Endometrium (tissue), 2 donors: ENCODE data around the gene DHX35.
"Not testable (repeated sequence)": the region's sequence is repeated elsewhere in the genome, so short reads cannot be mapped to it uniquely, and the experiment has no call there.

Source experiments
- FAIRE-seq: peaks from 2 replicates; lab custom pipeline; 2012; peaks lifted over from hg19 to GRCh38; lab: Jason Lieb, UNC
- donor health status: control.
- donor health status: control.

Gene DHX35

DNA sequence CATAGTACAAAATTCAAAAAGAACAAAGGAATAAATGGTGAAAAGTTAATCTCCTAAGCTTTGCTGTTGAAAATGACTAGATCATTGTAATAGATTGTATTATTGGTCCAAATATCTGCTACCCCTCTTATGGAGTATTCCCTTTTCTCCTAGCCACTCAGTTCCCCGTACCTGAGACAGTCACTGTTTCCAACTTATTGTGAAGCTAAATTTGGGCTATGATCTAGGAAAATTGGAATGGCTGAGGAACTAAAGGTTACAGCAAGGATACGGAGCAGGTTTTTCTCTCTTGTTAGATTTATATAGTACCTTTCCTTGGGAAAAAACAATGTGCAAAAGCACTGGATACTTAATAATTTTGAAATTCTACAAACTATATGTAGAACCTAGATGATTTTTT is 17.3 kb downstream of the DHX35 start:
- no peak for FAIRE-seq

DNA sequence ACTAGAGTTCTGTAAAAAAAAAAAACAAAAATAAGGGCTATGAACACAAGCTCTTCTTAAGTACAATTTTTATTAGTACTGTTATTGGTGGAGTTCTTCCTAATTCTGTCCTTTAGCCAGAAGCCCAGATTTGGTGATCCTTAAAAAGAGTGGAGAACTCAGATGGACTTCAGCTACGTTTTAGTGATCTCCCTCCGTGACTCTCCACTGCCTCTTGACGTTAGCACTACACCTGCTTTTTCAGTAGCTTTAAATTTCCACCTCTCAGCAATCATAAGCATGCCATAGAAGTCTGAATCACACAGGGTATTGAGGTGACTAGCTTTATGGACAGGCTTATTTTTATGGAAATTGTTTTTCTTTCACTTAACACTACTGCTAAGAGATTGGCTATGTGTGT is 17.7 kb downstream of the DHX35 start:
- FAIRE-seq, result no peak

- FAIRE-seq, result no peak
These were observed 20.1 kb downstream of the DHX35 start for GRCh38 chr20:38982291-38982690.

DNA sequence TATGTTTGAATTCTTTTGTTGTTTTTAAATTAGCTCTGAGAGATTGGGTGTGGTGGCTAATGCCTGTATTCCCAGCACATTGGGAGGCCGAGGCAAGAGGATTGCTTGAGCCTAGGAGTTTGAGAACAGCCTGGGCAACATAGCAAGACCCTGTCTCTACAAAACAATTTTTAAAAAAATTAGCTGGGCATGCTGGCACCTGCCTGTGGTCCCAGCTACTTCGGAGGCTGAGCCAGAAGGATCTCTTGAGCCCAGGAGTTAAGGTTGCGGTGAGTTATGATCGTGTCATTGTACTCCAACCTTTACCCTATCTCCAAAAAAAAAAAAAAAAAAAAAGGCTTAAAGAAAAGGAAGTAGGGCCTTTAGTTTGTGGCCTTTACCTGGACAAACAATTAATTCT is 22.9 kb downstream of the DHX35 start:
- FAIRE-seq, result no peak

DNA sequence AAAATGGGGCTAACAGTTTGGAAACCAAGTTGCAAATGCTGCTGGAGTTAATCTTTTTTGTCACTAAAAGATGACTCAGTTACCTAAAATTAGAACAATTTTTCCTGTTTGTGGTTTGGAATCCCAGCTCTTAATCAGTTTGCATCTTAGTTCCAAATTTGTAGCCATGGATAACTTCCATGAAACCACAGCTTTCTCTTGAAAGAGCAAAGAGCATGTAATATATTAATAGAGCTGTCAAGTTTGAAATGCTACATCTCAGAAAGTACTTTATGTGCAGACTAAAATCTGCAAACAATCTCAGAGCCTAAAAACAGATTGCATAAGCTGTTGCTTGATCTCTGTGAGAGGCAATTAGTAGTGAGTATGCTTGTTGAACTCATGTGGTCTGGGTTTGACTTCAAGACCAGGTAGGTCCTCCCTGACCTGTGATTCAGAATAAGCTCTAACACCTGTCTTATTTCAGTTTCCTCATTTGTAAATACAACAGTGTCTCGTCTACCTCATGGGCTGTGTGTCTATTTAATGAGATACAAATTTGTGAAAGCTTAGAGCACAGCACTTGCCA is 23.5 kb downstream of the DHX35 start:
- FAIRE-seq, result no peak

DNA sequence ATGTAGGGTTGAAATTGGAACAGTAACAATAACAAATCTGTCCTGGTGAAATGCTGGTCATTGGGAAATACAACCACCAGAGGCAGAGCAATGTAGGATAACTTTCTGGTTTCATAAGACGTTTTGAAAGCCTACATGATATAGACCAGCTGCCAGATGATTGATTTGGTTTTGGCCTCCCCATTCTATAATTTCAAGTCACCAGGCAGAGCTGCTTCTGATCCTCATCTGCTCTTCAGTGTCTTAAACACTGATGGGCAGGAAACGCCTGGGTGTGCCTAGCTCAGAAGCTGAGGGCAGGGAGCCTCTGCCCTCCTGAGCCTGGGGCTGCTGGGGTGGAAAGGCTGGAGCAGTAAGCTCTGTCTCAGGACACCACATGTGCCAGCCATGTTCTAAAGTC is 24.5 kb downstream of the DHX35 start:
- no peak for FAIRE-seq

DNA sequence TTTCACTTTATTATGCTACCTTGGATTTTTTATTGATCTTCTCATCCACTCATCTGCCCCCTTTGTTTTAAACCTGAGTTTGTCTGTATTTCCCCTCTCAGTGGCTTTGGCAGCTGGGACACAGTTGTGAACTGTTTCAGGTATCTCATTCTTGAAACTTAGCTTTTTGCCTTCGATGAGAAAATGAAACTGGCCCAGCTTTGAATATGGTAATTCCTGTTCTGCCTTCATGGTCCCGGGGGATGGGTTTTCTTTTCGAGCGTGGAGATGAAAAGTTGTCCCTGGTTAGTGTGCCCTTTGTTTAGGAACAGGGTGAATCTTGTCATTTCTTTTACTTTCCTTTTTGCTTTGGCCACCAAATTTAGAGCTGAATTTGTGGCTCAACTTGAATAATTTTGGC is 25.6 kb downstream of the DHX35 start:
- FAIRE-seq, result no peak

DNA sequence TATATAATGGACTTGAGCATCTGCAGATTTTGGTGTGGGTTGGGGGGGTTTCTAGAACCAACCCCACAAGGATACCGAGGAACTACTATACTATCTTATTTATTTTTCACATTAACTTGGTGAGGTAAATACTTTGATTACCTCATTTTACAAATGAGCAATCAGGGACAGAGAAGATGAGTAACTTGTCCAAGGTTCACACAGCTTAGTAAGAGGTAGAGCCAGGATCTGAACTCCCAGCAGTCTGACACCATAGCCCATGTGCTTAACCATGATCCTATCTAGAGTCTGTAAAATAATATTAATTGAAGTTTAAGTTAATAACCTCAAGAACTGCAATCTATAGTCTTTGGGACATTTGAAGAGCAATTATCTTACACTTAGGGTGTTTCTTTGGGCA is 28.6 kb downstream of the DHX35 start:
- no peak for FAIRE-seq

DNA sequence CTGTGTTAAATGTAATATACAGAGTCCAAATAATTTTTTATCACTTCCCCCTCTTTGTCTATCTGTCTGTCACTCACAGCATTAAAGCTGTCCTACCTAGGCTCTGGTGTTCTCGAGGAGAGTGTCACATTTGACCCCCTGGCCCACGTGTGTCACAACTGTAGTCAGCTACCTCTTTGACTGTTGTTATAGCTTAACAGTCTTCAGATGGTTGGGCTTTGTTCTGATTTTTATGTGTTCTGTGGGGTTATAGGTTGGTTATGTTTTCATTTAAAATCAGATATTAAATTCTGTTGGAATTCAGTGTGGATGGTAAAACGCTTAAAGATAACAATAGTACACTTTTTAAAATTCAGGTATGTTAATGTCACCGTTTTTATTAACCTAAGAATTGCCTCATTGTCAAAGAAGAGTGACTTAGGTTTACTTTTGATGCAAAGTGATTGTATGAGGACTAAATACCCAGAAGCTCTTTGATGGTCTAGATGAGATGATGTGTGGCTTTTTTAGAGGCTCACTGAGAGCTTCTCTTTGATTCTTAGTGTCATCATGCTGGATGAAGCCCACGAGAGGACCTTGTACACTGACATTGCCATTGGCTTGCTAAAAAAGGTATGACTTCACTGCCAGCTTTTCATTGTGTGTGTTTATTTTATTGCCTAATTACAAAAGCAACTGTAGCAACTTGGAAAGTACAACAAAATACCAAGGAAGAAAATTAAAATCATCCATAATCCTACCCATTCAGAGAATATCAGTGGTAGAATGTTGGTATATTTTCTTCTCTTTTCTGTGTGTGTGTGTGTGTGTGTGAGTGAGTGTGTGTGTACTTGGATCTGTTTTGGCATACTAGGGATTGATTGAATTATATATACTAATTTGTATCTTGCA is 29.9 kb downstream of the DHX35 start:
- no peak for FAIRE-seq

DNA sequence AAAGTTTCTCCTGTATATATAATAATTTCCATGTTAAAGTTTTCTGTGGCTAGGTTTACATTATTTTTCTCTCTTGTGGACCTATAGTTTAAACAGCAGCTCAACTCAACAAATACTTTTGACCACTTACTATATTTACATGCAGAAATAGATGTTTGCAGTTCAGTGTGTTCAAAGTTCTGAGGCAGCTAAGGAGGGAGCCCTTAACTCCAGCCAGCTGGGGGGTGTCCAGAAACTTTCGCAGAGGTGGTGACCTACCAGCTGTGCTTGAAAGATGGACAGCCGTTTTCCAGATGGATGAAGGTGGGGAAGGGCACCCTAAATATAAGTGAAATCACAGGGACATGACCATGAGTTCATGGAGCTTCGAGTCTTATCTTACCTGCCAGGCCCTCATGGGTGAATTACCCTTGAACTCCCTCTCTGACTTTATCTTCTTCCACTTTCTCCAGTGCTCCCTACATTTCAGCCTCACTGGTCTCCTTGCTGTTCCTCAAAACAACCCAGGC is 33.4 kb downstream of the DHX35 start:
- FAIRE-seq, result no peak

- not testable (repeated sequence) for FAIRE-seq
These were observed 34.7 kb downstream of the DHX35 start for GRCh38 chr20:38996866-38997265.

DNA sequence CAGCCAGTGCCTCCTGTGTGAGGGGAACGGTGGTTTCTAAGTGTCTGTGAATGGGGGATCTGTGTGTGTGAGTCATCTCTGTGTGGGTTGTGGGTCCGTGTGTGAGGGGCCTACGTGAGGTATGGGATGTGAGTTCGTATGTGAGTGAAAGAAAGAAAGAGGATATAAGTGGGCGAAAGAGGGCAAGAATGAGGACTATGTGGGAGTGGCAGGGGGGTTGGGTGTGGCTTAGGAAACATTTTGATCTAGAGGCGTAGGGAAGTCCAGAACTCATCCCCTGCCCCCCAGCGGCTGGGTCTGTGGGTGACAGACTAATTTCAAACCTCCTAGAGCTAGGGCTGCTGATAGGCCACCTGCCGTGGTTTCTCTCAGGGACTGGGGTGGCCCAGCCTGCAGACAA is 35.5 kb downstream of the DHX35 start:
- no peak for FAIRE-seq

- no peak for FAIRE-seq
These were observed 37.1 kb downstream of the DHX35 start for GRCh38 chr20:38999217-38999616.

- no peak for FAIRE-seq
These were observed 38.1 kb downstream of the DHX35 start for GRCh38 chr20:38999965-39000910.

GRCh38 chr20:39004508-39004907 is 42.4 kb downstream of the DHX35 start:
- FAIRE-seq, result no peak

DNA sequence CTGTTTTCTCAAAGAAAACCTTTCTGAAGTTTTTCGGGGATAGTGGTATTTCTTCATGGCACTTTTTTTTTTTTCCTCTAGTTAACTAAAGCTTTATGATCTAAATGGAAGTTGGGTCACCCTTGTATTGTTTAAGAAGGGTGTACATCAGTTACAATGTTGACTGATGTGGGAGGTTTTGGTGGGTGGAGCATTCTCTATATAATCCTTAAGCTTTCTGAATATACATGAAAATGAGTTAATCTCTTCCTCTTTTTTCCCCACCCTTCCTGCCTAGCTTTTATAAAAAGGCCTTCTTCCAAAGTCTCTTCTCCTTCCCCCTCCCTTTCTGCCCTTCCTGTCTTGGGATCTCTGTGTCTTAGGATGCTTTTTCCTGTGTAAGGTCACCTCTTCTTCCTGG is 47.2 kb downstream of the DHX35 start:
- FAIRE-seq, result no peak

DNA sequence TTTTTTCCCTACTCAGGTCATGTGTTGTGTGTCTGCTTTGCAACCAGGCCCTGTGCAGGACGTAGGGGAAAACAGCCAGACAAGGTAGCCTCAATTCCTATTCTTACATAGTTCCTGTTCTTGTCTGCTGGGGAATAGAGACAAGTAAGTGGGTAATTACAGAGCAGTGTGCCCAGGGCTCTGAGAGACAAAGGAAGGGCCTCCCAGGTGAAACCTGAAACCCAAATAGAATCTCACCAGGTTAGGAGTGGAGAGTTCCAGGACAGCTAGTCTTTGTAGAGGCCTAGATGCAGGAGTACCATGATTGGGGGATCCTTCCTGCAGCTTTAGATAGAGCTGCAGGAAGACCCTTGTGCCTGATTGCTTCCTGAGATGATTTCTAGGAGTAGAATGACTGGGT is 48.4 kb downstream of the DHX35 start:
- no peak for FAIRE-seq

DNA sequence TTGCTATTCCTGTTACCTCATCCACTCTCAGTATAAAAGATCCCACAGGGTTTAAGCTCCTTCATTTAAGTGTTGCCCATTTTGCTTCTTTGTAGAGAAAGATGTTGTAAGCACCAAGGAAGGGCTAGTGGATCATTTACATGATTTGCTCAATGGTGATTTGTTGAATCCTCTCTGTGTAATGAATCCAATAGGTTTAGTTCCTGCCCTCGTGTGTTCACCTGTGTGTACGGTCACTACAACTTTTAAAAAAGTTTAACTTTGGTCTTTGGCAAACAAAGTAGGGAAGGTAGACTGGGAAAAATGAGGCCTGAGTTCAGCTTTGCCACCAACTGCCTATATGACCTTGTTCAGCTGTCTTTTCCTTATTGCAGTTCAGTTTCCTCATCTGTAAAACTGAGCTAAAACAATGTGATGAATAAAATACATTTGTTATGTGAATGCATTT is 51.5 kb downstream of the DHX35 start:
- FAIRE-seq, result no peak

GRCh38 chr20:39016041-39016440 is 53.9 kb downstream of the DHX35 start:
- no peak for FAIRE-seq

DNA sequence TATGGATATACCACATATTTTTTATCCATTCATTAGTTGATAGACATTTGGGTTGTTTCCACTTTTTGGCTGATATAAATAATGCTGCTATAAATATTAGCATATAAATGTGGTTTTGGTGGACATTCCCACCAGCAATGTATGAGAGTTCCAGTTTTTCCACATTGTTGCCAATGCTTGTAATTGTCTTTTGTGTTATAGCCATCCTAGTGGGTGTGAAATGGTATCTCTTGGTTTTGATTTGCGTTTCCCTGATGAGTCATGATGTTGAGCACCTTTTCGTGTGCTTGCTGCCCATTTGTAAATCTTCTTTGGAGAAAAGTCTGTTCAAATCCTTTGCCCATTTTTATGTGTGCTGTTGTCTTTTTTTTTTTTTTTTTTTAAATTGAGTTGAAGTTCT is 54.4 kb downstream of the DHX35 start:
- FAIRE-seq, result no peak

DNA sequence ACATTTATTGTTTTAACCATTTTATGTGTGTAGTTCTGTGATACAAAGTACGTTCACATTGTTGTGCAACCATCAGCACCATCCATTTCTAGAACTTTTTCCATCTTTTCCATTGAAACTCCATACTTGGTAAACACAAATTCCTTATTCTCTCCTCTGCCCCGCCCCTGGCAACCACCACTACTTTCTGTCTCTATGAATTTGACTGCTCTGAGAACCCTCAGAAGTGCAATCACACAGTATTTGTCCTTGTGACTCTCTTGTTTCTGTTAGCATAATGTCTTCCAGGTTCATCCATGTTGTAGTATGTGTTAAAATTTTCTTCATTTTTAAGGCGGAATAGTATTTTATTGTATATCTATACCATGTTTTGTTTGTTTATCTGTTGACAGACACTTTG is 56.9 kb downstream of the DHX35 start:
- FAIRE-seq, result no peak

GRCh38 chr20:39019805-39020325 is 57.7 kb downstream of the DHX35 start:
- no peak for FAIRE-seq
